DMS153 treated with DMSO at 0.1 percent for 48 hours (cell line): ENCODE results near the gene EEFSEC.

Experiments used
- DNase-seq: peaks from one replicate; lab custom pipeline; 2025; ENCODE audit not compliant: unreplicated experiment; lab: John Stamatoyannopoulos, UW

Gene EEFSEC

DNA sequence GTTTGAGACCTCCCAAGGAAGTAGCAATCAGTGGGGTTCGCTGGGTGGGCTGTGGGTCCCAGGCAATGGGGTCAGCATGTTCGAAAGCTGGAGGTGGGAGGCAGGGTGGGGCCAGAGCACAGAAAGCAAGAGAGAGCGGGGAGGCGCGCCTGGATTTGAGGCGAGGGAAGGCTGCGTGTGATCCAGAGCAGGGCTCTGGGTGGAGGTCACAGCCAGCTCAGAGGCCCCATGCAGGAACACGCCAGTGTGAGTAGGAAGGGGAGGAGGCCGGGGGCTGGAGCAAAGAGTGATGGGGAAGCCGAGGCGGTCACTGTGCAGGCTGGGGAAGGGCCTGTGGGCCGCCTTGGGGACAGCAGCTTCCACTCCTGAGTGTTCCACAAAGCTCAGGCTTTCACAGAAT lies 304.7 kb downstream of the EEFSEC start:
- DNase-seq: no peak
